SK-N-SH treated with all-trans-retinoic acid at 6 μM for 48 hours (cell line): ENCODE data around the gene CLEC18B.

Experiments
- ATAC-seq: fragments of 200-7000 bp; cut with Tn5 transposase; 3 replicates; pipeline ENCODE4 v1.9.1; 2020; ENCODE audit warnings: mild to moderate bottlenecking, moderate library complexity
- ARNTL ChIP-seq: fragments of 450-650 bp; formaldehyde crosslinking; IDR thresholded peaks from 2 replicates; pipeline ENCODE4 v1.5.0; 2020; ENCODE audit warnings: low read depth, mild to moderate bottlenecking, moderate library complexity, borderline replicate concordance
- BACH2 ChIP-seq: fragments of 250-450 bp; sonication (Bioruptor Pico); IDR thresholded peaks from 2 replicates; pipeline ENCODE4 v1.9.0; 2021; ENCODE audit warnings: mild to moderate bottlenecking, borderline replicate concordance
- CSDC2 ChIP-seq: fragments of 250-450 bp; sonication (Bioruptor Pico); IDR thresholded peaks from 2 replicates; pipeline ENCODE4 v1.5.0; 2020; ENCODE audit warnings: mild to moderate bottlenecking, moderate library complexity
- CSRNP3 ChIP-seq: fragments of 250-450 bp; sonication (Bioruptor Pico); IDR thresholded peaks from 2 replicates; pipeline ENCODE4 v1.5.1; 2021; ENCODE audit warnings: mild to moderate bottlenecking, moderate library complexity
- ESRRG ChIP-seq: fragments of 250-450 bp; sonication (Bioruptor Pico); IDR thresholded peaks from 2 replicates; pipeline ENCODE4 v1.6.1; 2021; ENCODE audit warnings: mild to moderate bottlenecking
- GLIS3 ChIP-seq: fragments of 250-450 bp; sonication (Bioruptor Pico); IDR thresholded peaks from 2 replicates; pipeline ENCODE4 v1.5.0; 2020; ENCODE audit warnings: mild to moderate bottlenecking, moderate library complexity
- ISL1 ChIP-seq: fragments of 250-450 bp; sonication (Bioruptor Pico); IDR thresholded peaks from 2 replicates; pipeline ENCODE4 v2.1.2; 2022; ENCODE audit warnings: mild to moderate bottlenecking, moderate library complexity
- OSR1 ChIP-seq: fragments of 250-450 bp; sonication (Bioruptor Pico); IDR thresholded peaks from 2 replicates; pipeline ENCODE4 v1.8.0; 2022; ENCODE audit warnings: moderate library complexity, mild to moderate bottlenecking, inconsistent platforms
- PPARA ChIP-seq: fragments of 250-450 bp; sonication (Bioruptor Pico); IDR thresholded peaks from 2 replicates; pipeline ENCODE4 v1.5.0; 2020; ENCODE audit warnings: mild to moderate bottlenecking, borderline replicate concordance
- RARB ChIP-seq: fragments of 250-450 bp; sonication (Bioruptor Pico); IDR thresholded peaks from 2 replicates; pipeline ENCODE4 v1.8.0; 2021; ENCODE audit warnings: mild to moderate bottlenecking, moderate library complexity
- SNAI2 ChIP-seq: fragments of 250-450 bp; sonication (Bioruptor Pico); IDR thresholded peaks from 2 replicates; pipeline ENCODE4 v1.5.0; 2020; ENCODE audit warnings: mild to moderate bottlenecking, moderate library complexity
- TCF4 ChIP-seq: fragments of 250-450 bp; sonication (Bioruptor Pico); IDR thresholded peaks from 2 replicates; pipeline ENCODE4 v1.8.0; 2021; ENCODE audit warnings: mild to moderate bottlenecking, moderate library complexity, borderline replicate concordance
- TOX ChIP-seq: fragments of 250-450 bp; sonication (Bioruptor Pico); IDR thresholded peaks from 2 replicates; pipeline ENCODE4 v1.8.0; 2021; ENCODE audit warnings: mild to moderate bottlenecking, moderate library complexity, borderline replicate concordance
- ZC3H10 ChIP-seq: fragments of 250-450 bp; sonication (Bioruptor Pico); IDR thresholded peaks from 2 replicates; pipeline ENCODE4 v1.5.1; 2021; ENCODE audit warnings: mild to moderate bottlenecking, moderate library complexity
- ZFP3 ChIP-seq: fragments of 250-450 bp; sonication (Bioruptor Pico); IDR thresholded peaks from 2 replicates; pipeline ENCODE4 v1.5.0; 2020; ENCODE audit warnings: mild to moderate bottlenecking, moderate library complexity
- ZFP30 ChIP-seq: fragments of 450-650 bp; formaldehyde crosslinking; IDR thresholded peaks from 2 replicates; pipeline ENCODE4 v1.5.0; 2022; ENCODE audit warnings: mild to moderate bottlenecking, moderate library complexity
- ZNF565 ChIP-seq: fragments of 450-650 bp; formaldehyde crosslinking; conservative IDR thresholded peaks from 2 replicates; pipeline ENCODE4 v1.5.0; 2020; ENCODE audit warnings: low read depth, mild to moderate bottlenecking, moderate library complexity
- ZNF70 ChIP-seq: fragments of 450-650 bp; formaldehyde crosslinking; IDR thresholded peaks from 2 replicates; pipeline ENCODE4 v1.5.0; 2020; ENCODE audit warnings: mild to moderate bottlenecking, moderate library complexity
- ZNF8 ChIP-seq: fragments of 450-650 bp; formaldehyde crosslinking; IDR thresholded peaks from 2 replicates; pipeline ENCODE4 v1.5.0; 2020; ENCODE audit warnings: mild to moderate bottlenecking, moderate library complexity
- TF ChIP-seq, protein P1 (sequence below): fragments of 250-450 bp; sonication (Bioruptor Pico); IDR thresholded peaks from 2 replicates; pipeline ENCODE4 v1.5.0; 2020; ENCODE audit warnings: mild to moderate bottlenecking, moderate library complexity
- TF ChIP-seq, protein P2 (sequence below): fragments of 250-450 bp; sonication (Bioruptor Pico); IDR thresholded peaks from 2 replicates; pipeline ENCODE4 v1.8.0; 2020; ENCODE audit warnings: mild to moderate bottlenecking, moderate library complexity, borderline replicate concordance
- TF ChIP-seq, protein P3 (sequence below): fragments of 250-450 bp; sonication (Bioruptor Pico); IDR thresholded peaks from 2 replicates; pipeline ENCODE4 v1.8.0; 2021; ENCODE audit warnings: low read depth, mild to moderate bottlenecking, moderate library complexity, borderline replicate concordance

Gene CLEC18B

DNA sequence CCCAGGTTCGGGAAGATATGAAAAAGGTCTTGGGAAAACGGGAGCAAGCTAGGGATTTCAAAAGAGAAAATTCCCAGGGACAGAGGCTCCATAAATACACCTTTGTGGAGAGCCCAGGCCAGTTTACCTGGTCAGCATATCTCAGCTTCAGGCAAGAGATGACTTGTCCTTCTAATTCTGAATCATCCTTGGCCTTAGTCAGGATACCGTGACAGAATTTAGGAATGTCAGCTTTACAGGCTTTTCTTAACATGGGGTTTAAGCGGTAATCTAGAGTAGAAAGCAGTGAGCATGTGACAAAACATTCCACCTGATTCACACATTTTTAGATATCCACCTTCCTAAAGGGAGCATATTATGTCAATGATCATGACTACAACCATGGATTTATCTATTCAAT lies 41.1 kb upstream of the CLEC18B start:
- TF ChIP-seq PPARA (CRISPR knock-in tag) (no peak), TCF4 (CRISPR knock-in tag) (no peak), ZNF8 (CRISPR knock-in tag) (no peak), RARB (no peak), TOX (no peak), ZC3H10 (CRISPR knock-in tag) (no peak), ZFP3 (CRISPR knock-in tag) (no peak), ESRRG (CRISPR knock-in tag) (no peak), ZNF70 (CRISPR knock-in tag) (no peak), CSRNP3 (no peak)
- TF ChIP-seq, protein P1, sequence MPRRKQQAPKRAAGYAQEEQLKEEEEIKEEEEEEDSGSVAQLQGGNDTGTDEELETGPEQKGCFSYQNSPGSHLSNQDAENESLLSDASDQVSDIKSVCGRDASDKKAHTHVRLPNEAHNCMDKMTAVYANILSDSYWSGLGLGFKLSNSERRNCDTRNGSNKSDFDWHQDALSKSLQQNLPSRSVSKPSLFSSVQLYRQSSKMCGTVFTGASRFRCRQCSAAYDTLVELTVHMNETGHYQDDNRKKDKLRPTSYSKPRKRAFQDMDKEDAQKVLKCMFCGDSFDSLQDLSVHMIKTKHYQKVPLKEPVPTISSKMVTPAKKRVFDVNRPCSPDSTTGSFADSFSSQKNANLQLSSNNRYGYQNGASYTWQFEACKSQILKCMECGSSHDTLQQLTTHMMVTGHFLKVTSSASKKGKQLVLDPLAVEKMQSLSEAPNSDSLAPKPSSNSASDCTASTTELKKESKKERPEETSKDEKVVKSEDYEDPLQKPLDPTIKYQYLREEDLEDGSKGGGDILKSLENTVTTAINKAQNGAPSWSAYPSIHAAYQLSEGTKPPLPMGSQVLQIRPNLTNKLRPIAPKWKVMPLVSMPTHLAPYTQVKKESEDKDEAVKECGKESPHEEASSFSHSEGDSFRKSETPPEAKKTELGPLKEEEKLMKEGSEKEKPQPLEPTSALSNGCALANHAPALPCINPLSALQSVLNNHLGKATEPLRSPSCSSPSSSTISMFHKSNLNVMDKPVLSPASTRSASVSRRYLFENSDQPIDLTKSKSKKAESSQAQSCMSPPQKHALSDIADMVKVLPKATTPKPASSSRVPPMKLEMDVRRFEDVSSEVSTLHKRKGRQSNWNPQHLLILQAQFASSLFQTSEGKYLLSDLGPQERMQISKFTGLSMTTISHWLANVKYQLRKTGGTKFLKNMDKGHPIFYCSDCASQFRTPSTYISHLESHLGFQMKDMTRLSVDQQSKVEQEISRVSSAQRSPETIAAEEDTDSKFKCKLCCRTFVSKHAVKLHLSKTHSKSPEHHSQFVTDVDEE (CRISPR knock-in tag): no peak
- ATAC-seq: no peak

- TF ChIP-seq ZNF8 (CRISPR knock-in tag) (no peak), ZNF565 (CRISPR knock-in tag) (no peak), ZNF70 (CRISPR knock-in tag) (no peak), GLIS3 (CRISPR knock-in tag) (no peak), TOX (no peak), CSDC2 (CRISPR knock-in tag) (no peak), BACH2 (no peak), ZFP3 (CRISPR knock-in tag) (no peak), RARB (no peak), OSR1 (CRISPR knock-in tag) (no peak), PPARA (CRISPR knock-in tag) (no peak), ARNTL (CRISPR knock-in tag) (no peak), ESRRG (CRISPR knock-in tag) (no peak)
- TF ChIP-seq, protein P1 (CRISPR knock-in tag): no peak
- TF ChIP-seq, protein P2, sequence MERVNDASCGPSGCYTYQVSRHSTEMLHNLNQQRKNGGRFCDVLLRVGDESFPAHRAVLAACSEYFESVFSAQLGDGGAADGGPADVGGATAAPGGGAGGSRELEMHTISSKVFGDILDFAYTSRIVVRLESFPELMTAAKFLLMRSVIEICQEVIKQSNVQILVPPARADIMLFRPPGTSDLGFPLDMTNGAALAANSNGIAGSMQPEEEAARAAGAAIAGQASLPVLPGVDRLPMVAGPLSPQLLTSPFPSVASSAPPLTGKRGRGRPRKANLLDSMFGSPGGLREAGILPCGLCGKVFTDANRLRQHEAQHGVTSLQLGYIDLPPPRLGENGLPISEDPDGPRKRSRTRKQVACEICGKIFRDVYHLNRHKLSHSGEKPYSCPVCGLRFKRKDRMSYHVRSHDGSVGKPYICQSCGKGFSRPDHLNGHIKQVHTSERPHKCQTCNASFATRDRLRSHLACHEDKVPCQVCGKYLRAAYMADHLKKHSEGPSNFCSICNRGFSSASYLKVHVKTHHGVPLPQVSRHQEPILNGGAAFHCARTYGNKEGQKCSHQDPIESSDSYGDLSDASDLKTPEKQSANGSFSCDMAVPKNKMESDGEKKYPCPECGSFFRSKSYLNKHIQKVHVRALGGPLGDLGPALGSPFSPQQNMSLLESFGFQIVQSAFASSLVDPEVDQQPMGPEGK (CRISPR knock-in tag): no peak
- ATAC-seq: no peak
Observed at GRCh38 chr16:74461826-74462225, 40.5 kb upstream of the CLEC18B start.

- ATAC-seq: no peak
- TF ChIP-seq ZFP30 (CRISPR knock-in tag): no peak
- no peak for TF ChIP-seq GLIS3 (CRISPR knock-in tag)
- TF ChIP-seq ZNF8 (CRISPR knock-in tag): no peak
- TF ChIP-seq ARNTL (CRISPR knock-in tag): no peak
- no peak for TF ChIP-seq OSR1 (CRISPR knock-in tag)
- no peak for TF ChIP-seq CSRNP3
- TF ChIP-seq, protein P3, sequence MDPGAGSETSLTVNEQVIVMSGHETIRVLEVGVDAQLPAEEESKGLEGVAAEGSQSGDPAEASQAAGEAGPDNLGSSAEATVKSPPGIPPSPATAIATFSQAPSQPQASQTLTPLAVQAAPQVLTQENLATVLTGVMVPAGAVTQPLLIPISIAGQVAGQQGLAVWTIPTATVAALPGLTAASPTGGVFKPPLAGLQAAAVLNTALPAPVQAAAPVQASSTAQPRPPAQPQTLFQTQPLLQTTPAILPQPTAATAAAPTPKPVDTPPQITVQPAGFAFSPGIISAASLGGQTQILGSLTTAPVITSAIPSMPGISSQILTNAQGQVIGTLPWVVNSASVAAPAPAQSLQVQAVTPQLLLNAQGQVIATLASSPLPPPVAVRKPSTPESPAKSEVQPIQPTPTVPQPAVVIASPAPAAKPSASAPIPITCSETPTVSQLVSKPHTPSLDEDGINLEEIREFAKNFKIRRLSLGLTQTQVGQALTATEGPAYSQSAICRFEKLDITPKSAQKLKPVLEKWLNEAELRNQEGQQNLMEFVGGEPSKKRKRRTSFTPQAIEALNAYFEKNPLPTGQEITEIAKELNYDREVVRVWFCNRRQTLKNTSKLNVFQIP: no peak
- TF ChIP-seq ISL1 (CRISPR knock-in tag): no peak
- TF ChIP-seq, protein P1 (CRISPR knock-in tag): no peak
- no peak for TF ChIP-seq TCF4 (CRISPR knock-in tag)
- TF ChIP-seq BACH2: no peak
- no peak for TF ChIP-seq CSDC2 (CRISPR knock-in tag)
- TF ChIP-seq ESRRG (CRISPR knock-in tag): no peak
- no peak for TF ChIP-seq SNAI2 (CRISPR knock-in tag)
- no peak for TF ChIP-seq RARB
- no peak for TF ChIP-seq ZFP3 (CRISPR knock-in tag)
Observed at GRCh38 chr16:74460542-74460941, 39.3 kb upstream of the CLEC18B start.
